GM12801 (cell line): ENCODE measurements around the gene ARL8B.

ENCODE experiments used
- CTCF ChIP-seq: IDR thresholded peaks from one replicate; pipeline ENCODE4 v1.5.1; 2011; ENCODE audit warnings: control low read depth; ENCODE audit not compliant: insufficient read length; ENCODE audit errors: extremely low read depth

ARL8B gene

GRCh38 chr3:5218815-5219214 lies 96.7 kb downstream of the ARL8B start:
- no peak for TF ChIP-seq CTCF

GRCh38 chr3:5219216-5219615 lies 97.1 kb downstream of the ARL8B start:
- no peak for TF ChIP-seq CTCF

DNA sequence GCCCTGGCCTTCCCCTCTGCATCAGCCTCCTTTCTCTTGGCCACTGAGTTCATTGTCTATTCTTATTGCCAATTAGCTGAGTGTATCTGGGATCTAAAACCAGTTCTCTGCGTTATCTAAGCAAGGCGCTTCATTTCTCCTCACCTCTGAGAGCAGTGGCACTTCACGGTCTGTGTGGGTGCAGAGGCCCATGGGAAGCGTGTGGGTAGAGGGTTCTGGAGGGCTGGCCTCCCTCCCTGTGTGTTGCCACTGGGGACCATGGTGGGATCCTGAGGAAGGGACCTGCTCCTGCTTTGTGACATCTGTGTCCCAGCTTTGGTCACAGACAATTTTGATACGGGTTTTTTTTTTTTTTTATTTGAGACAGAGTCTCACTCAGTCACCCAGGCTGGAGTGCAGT lies 98.1 kb downstream of the ARL8B start:
- no peak for TF ChIP-seq CTCF

DNA sequence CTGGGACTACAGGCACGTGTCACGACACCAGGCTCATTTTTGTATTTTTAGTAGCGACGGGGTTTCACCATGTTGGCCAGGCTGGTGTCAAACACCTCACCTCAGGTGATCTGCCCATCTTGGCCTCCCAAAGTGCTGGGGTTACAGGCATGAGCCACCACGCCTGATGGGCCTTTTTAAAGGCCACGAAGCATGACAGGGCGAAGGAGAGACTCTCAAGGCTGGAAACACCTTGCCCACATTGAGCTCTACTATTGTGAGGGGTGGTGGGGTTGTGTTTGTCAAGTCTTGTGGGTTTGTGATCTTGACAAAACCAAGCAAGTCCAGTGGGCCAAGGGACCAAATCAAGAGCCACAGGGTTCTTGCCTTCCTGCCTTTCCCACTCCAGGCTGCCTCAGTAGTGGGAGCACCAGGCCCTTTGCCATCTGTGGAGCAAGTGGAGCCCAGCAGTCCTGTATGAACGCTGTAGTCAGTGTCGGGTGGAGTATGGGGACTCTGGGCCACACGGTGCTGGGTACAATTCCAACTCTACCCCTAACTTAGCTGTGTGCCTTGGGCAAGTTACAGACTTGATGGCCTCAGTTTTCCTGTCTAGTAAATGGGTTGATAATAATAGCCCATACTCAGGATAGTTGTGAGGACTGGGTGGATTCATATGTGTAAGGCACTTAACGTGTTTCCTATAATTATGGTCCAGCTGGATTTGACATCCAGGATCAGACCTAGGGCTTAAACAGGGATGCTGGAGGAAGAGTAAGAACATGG lies 98.8 kb downstream of the ARL8B start:
- no peak for TF ChIP-seq CTCF

DNA sequence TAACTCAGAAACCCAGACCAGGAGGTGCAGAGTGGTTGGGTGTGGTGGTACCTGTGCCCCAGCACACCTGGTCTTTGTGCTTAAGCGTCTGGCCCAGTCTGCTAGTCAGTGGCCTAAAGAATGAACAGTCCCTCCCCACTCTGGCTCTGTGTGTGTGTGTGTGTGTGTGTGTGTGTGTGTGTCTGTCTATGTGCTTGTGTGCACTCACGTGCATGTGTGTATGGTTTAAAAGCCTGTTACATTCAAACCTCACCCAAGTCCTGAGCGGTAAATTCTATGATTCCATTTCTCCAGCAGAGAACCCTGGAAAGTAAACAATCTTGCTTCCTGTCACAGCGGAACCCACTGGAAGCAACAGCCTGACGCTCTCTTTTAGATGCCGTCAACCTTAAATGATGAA lies 99.6 kb downstream of the ARL8B start:
- no peak for TF ChIP-seq CTCF

DNA sequence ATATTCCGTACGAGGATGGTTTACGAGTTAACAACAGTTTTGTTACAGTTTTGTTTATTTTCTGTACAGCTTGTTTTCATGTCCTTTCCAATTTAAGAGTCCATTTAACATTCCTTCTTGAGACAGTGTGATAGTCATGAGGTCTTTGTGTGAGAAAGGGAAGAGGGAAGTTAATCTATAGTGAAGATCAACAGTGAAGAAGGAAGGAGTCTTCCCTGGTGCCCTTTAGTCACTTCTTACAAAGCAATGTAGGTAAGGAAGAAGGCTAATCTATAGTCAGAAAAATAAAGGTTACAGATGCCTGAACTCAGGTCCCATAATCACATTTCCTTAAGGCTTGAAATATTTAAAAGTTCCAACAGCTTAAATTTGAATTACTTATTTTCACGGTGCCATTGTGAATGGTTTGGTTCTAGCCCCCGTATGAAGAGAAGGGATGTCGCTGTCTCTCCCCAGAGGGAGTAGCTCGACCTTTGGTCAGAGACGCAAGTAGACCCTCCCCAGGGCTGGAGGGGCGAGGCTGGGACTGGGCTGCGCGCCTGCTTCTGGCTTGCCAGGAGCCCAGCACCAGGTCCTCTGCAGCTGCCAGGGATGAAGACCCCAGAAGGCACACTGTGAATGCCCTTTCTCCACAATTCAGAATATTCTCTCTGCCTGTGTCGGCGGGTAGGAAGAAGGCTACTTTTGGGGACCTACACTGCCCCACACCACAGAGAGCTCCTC lies 100.4 kb downstream of the ARL8B start:
- no peak for TF ChIP-seq CTCF

GRCh38 chr3:5226783-5227182 lies 104.7 kb downstream of the ARL8B start:
- no peak for TF ChIP-seq CTCF
